ENCODE measurements around the gene PTMS. TPM values are rescaled to one million over a fixed set of nuclear protein-coding genes. Genes with fewer than 3 reads are reported as not detected.

PTMS gene
- total and polyA plus RNA-seq, 7 donors: 93.2 to 392 (median 198) TPM

- intact Hi-C loops (cut with DNase I): no loop called here
- Histone ChIP-seq H3K9me3 (no peaks in the 10 kb centered on the region), H3K4me3 (no peak overlapping the region), H3K27me3 (no peaks in the 10 kb centered on the region), H3K4me1 (peaks cover 0 to 68% (median 66%) of the 10 kb centered on the region in 4 donors), H3K36me3 (peaks cover 0 to 23% (median 6%) of the 10 kb centered on the region in 4 donors), H3K27ac (peak overlapping the region; percentile 93 to 99 (median 96))
- 91 to 93% methylated on average over 4 of the region's 4 CpGs for WGBS, 2 donors
- TF ChIP-seq POLR2AphosphoS5 (IDR thresholded peaks at IDR 0.05) (peak in 1 of 4 donors; percentile 17), EP300 (IDR thresholded peaks at IDR 0.05) (no peak), CTCF (IDR thresholded peaks at IDR 0.05) (no peak), POLR2A (IDR thresholded peaks at IDR 0.05) (no peak)
- DNase-seq: peak; percentile 85
These were observed 4.9 kb downstream of the PTMS start for GRCh38 chr12:6771091-6771495.

- no peaks in the 10 kb centered on the region for H3K9me3 ChIP-seq
- 78 to 81% methylated on average over 12 of the region's 12 CpGs for WGBS, 2 donors
- H3K36me3 ChIP-seq: peaks cover 0 to 23% (median 6%) of the 10 kb centered on the region in 4 donors
- DNase-seq: no peak
- H3K27me3 ChIP-seq: no peaks in the 10 kb centered on the region
- H3K4me3 ChIP-seq: peak overlapping the region in 3 of 4 donors; percentile 10 to 45 (median 36)
- no peak for TF ChIP-seq CTCF (IDR thresholded peaks at IDR 0.05)
- TF ChIP-seq POLR2A (IDR thresholded peaks at IDR 0.05): no peak
- no peak for TF ChIP-seq EP300 (IDR thresholded peaks at IDR 0.05)
- TF ChIP-seq POLR2AphosphoS5 (IDR thresholded peaks at IDR 0.05): no peak
- peak overlapping the region; percentile 93 to 99 (median 96) for H3K27ac ChIP-seq
- H3K4me1 ChIP-seq: peaks cover 0 to 68% (median 66%) of the 10 kb centered on the region in 4 donors
- intact Hi-C loops (cut with DNase I): no loop called here
These were observed 5.6 kb downstream of the PTMS start for GRCh38 chr12:6771509-6772330.

- peak within 1 kb of the TSS in 3 of 4 donors; percentile 36 to 45 (median 39) for H3K4me3 ChIP-seq
These were observed 6.2 kb downstream of the PTMS start, which contains the start of gene LAG3 for GRCh38 chr12:6772331-6772695. Gene LAG3 (plus strand): TSS chr12:6772520. CDS start chr12:6772853, 333 bp downstream.

More at GRCh38 chr12:6772331-6772695, 6.2 kb downstream of the PTMS start, which contains the start of gene LAG3:
- Histone ChIP-seq H3K4me1 (peaks cover 0 to 69% (median 67%) of the 10 kb centered on the region in 4 donors), H3K27ac (peak within 1 kb of the TSS; percentile 93 to 99 (median 96)), H3K36me3 (peaks cover 0 to 23% (median 6%) of the 10 kb centered on the region in 4 donors), H3K9me3 (no peaks in the 10 kb centered on the region), H3K27me3 (no peaks in the 10 kb centered on the region)
- 44 to 79% methylated on average over 15 of the region's 15 CpGs for WGBS, 2 donors
- TF ChIP-seq POLR2A (IDR thresholded peaks at IDR 0.05) (no peak), EP300 (IDR thresholded peaks at IDR 0.05) (no peak), POLR2AphosphoS5 (IDR thresholded peaks at IDR 0.05) (no peak), CTCF (IDR thresholded peaks at IDR 0.05) (no peak)
- intact Hi-C loops (cut with DNase I): no loop called here
- no peak for DNase-seq

Data from sigmoid colon (tissue), 7 donors.